SHP77 (cell line): Measurements from ENCODE around the gene YKT6.
"Not testable (repeated sequence)": the region's sequence is repeated elsewhere in the genome, so short reads cannot be mapped to it uniquely, and the experiment has no call there.

Experiments
- DNase-seq, 2 experiments: peaks; one replicate each; lab custom pipeline; 2025; lab: John Stamatoyannopoulos, UW

Gene YKT6

GRCh38 chr7:44200699-44201461 is at the start of gene YKT6:
Gene YKT6, plus strand, starts transcription at chr7:44200978. Its CDS starts 158 bp downstream, at chr7:44201136.
- peak; percentile 98 to 99 for DNase-seq

- no peak for DNase-seq
These were observed 48.8 kb upstream of the YKT6 start for GRCh38 chr7:44151956-44152355.

- DNase-seq, result peak in 1 of 2 experiments; percentile 41
These were observed 47.5 kb upstream of the YKT6 start for GRCh38 chr7:44152971-44153947.

- no peak for DNase-seq
These were observed 46.8 kb upstream of the YKT6 start for GRCh38 chr7:44153948-44154335.

GRCh38 chr7:44154703-44155102 is 46.1 kb upstream of the YKT6 start:
- no peak for DNase-seq

GRCh38 chr7:44155191-44156185 is 45.3 kb upstream of the YKT6 start:
- DNase-seq, result no peak

GRCh38 chr7:44156453-44157010 is 44.2 kb upstream of the YKT6 start:
- no peak for DNase-seq

- DNase-seq, result no peak
These were observed 43.4 kb upstream of the YKT6 start for GRCh38 chr7:44157116-44158080.

GRCh38 chr7:44158096-44158872 is 42.5 kb upstream of the YKT6 start:
- DNase-seq, result no peak

- DNase-seq, result no peak
These were observed 41.7 kb upstream of the YKT6 start for GRCh38 chr7:44158873-44159631.

GRCh38 chr7:44159824-44160630 is 40.8 kb upstream of the YKT6 start:
- no peak for DNase-seq

- no peak for DNase-seq
These were observed 39.4 kb upstream of the YKT6 start for GRCh38 chr7:44161371-44161770.

GRCh38 chr7:44162179-44162578 is 38.6 kb upstream of the YKT6 start:
- DNase-seq, result no peak

GRCh38 chr7:44162785-44163395 is 37.9 kb upstream of the YKT6 start:
- DNase-seq, result no peak

GRCh38 chr7:44163591-44163990 is 37.2 kb upstream of the YKT6 start:
- DNase-seq, result no peak

GRCh38 chr7:44167920-44168319 is 32.9 kb upstream of the YKT6 start:
- no peak for DNase-seq

- DNase-seq, result not testable (repeated sequence)
These were observed 28.9 kb upstream of the YKT6 start for GRCh38 chr7:44171901-44172300.
